HEK293 (cell line): ENCODE measurements around the gene RFX2.

ENCODE experiments used
- CTCF ChIP-seq: fragments of 450-650 bp; formaldehyde crosslinking; IDR thresholded peaks from 2 replicates; pipeline ENCODE4 v1.5.1; 2016; ENCODE audit warnings: missing biosample characterization, missing genetic modification characterization
- KLF9 ChIP-seq: fragments of 450-650 bp; formaldehyde crosslinking; IDR thresholded peaks from 2 replicates; pipeline ENCODE4 v1.5.1; 2016; ENCODE audit warnings: missing biosample characterization, missing genetic modification characterization, low read depth
- MYNN ChIP-seq: fragments of 450-650 bp; formaldehyde crosslinking; IDR thresholded peaks from 2 replicates; pipeline ENCODE4 v1.5.1; 2016; ENCODE audit warnings: missing biosample characterization, missing genetic modification characterization, borderline replicate concordance
- REST ChIP-seq: fragments of 450-650 bp; formaldehyde crosslinking; IDR thresholded peaks from 2 replicates; pipeline ENCODE4 v1.5.1; 2016; ENCODE audit warnings: missing biosample characterization, missing genetic modification characterization
- SETDB1 ChIP-seq: IDR thresholded peaks from one replicate; pipeline ENCODE4 v1.6.1; 2017; ENCODE audit warnings: mild to moderate bottlenecking, low read length, moderate library complexity, mixed read lengths; ENCODE audit not compliant: insufficient read length
- ZBTB49 ChIP-seq: fragments of 450-650 bp; formaldehyde crosslinking; IDR thresholded peaks from 2 replicates; pipeline ENCODE4 v1.5.1; 2016; ENCODE audit warnings: missing biosample characterization, missing genetic modification characterization, low read depth
- ZNF350 ChIP-seq: fragments of 450-650 bp; formaldehyde crosslinking; IDR thresholded peaks from 2 replicates; pipeline ENCODE4 v1.5.0; 2017; ENCODE audit warnings: missing biosample characterization, mild to moderate bottlenecking, missing genetic modification characterization
- ZNF423 ChIP-seq: fragments of 450-650 bp; formaldehyde crosslinking; IDR thresholded peaks from 2 replicates; pipeline ENCODE4 v1.5.1; 2016; ENCODE audit warnings: missing biosample characterization, missing genetic modification characterization
- ZNF433 ChIP-seq: fragments of 450-650 bp; formaldehyde crosslinking; IDR thresholded peaks from 2 replicates; pipeline ENCODE4 v1.5.1; 2016; ENCODE audit warnings: missing biosample characterization, missing genetic modification characterization, low read depth
- ZNF571 ChIP-seq: fragments of 450-650 bp; formaldehyde crosslinking; IDR thresholded peaks from 2 replicates; pipeline ENCODE4 v1.5.0; 2017; ENCODE audit warnings: missing biosample characterization, missing genetic modification characterization
- ZNF624 ChIP-seq: fragments of 450-650 bp; formaldehyde crosslinking; IDR thresholded peaks from 2 replicates; pipeline ENCODE4 v1.5.1; 2017; ENCODE audit warnings: missing biosample characterization, missing genetic modification characterization
- ZSCAN18 ChIP-seq: fragments of 450-650 bp; formaldehyde crosslinking; IDR thresholded peaks from 2 replicates; pipeline ENCODE4 v1.5.1; 2016; ENCODE audit warnings: missing biosample characterization, missing genetic modification characterization

GRCh38 chr19:6115992-6116391 is 5.7 kb upstream of the RFX2 start:
- TF ChIP-seq ZNF571 (tag by site-specific recombination) (no peak), ZSCAN18 (tag by site-specific recombination) (no peak), KLF9 (tag by site-specific recombination) (no peak), ZNF624 (tag by site-specific recombination) (no peak), CTCF (tag by site-specific recombination) (no peak), ZNF423 (tag by site-specific recombination) (no peak), ZNF433 (tag by site-specific recombination) (no peak), MYNN (tag by site-specific recombination) (no peak), REST (no peak), SETDB1 (no peak), ZNF350 (no peak), ZBTB49 (tag by site-specific recombination) (no peak)
